Measurements from ENCODE around the gene CST3.
"Not testable (repeated sequence)": the region's sequence is repeated elsewhere in the genome, so short reads cannot be mapped to it uniquely, and the experiment has no call there.

The CST3 gene

DNA sequence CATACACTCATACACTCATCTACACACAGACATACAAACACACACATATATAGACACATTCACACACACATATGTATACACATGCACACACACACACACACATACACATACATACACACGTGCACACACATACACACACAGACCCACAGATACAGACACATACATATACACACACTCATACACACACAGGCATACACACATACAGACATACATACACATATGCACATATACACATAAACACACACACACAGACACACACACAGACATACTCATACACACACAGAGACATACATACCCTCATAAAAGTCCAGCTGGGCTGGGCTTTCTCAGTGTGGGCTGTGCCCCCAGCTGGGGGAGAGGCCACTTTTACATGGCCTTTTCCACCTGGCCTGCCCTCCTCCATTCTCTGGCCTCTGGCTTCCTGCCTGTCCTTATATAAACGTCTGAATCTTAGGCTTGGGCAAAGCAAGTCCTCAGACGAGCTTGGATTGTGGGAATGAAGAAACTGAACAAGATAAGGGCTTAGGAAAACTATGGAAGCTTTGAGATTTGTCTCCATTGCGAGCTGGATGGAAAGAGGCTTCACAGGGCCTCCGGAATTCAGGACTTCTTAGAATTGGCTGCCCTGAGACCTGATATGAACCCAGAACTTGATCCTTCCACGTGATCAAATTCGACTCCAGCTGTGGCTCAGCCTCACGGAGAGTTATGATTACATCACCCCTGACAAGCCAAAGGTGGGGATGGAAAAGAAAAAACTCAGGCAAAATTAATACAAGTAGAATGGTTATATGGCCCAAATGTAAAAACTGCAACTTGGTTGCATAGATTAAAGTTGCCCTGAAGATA, 22.5 kb upstream of the CST3 start:
- H3K4me3 ChIP-seq (ENCODE audit: low read depth, low read length) = no peak overlapping the region
- TF ChIP-seq CTCF (IDR thresholded peaks at IDR 0.05; ENCODE audit: low read depth, low read length) = no peak
- H3K27ac ChIP-seq = no peak overlapping the region
- no peaks in the 10 kb centered on the region for H3K36me3 ChIP-seq
- H3K27me3 ChIP-seq (ENCODE audit: insufficient read depth, low read depth, severe bottlenecking) = no peaks in the 10 kb centered on the region
- no peaks in the 10 kb centered on the region for H3K9me3 ChIP-seq (ENCODE audit: severe bottlenecking)
- no peak for DNase-seq

GRCh38 chr20:23659610-23659988, 21.8 kb upstream of the CST3 start:
- peak overlapping the region; percentile 32; the same call in 1 of the 2 replicates for H3K27ac ChIP-seq
- not testable (repeated sequence) for H3K36me3 ChIP-seq; H3K27me3 ChIP-seq (ENCODE audit: insufficient read depth, low read depth, severe bottlenecking); H3K4me3 ChIP-seq (ENCODE audit: low read depth, low read length); H3K9me3 ChIP-seq (ENCODE audit: severe bottlenecking); DNase-seq

DNA sequence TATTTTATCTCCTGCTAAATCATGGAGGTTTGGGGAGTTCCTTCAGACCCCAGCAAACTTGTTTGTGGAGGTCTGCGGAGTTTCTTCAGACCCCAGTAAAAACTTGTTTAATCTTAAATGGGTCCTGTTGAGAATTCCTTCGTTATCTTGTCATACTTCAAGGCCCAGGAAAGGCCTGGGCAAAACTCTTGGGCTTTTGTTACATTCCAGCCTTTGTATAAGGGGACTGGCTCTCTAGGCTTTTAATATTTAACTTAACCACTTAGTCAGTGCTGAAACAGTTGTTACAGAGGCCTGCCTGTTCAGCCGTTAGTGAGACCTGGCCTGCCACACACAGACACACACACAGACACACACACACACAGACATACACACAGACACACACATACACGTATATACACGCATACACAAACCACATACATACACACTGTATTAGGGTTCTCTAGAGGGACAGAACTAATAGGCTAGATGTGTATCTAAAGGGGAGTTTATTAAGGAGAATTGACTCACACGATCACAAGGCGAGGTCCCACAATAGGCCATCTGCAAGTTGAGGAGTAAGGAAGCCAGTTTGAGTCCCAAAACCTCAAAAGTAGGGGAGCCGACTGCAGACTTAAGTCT, 21.3 kb upstream of the CST3 start:
- peak overlapping the region; percentile 32 for H3K27ac ChIP-seq

GRCh38 chr20:23658336-23658735, 20.6 kb upstream of the CST3 start:
- H3K27me3 ChIP-seq (ENCODE audit: insufficient read depth, low read depth, severe bottlenecking) = no peaks in the 10 kb centered on the region
- TF ChIP-seq CTCF (IDR thresholded peaks at IDR 0.05; ENCODE audit: low read depth, low read length) = no peak
- no peaks in the 10 kb centered on the region for H3K36me3 ChIP-seq
- no peaks in the 10 kb centered on the region for H3K9me3 ChIP-seq (ENCODE audit: severe bottlenecking)
- DNase-seq = no peak
- H3K27ac ChIP-seq = no peak overlapping the region
- no peak overlapping the region for H3K4me3 ChIP-seq (ENCODE audit: low read depth, low read length)

More for the DNA sequence above, 21.3 kb upstream of the CST3 start:
- Histone ChIP-seq H3K9me3 (ENCODE audit: severe bottlenecking) (no peaks in the 10 kb centered on the region), H3K27me3 (ENCODE audit: insufficient read depth, low read depth, severe bottlenecking) (no peaks in the 10 kb centered on the region), H3K36me3 (no peaks in the 10 kb centered on the region), H3K4me3 (ENCODE audit: low read depth, low read length) (no peak overlapping the region)
- no peak for TF ChIP-seq CTCF (IDR thresholded peaks at IDR 0.05; ENCODE audit: low read depth, low read length)
- DNase-seq = no peak

DNA sequence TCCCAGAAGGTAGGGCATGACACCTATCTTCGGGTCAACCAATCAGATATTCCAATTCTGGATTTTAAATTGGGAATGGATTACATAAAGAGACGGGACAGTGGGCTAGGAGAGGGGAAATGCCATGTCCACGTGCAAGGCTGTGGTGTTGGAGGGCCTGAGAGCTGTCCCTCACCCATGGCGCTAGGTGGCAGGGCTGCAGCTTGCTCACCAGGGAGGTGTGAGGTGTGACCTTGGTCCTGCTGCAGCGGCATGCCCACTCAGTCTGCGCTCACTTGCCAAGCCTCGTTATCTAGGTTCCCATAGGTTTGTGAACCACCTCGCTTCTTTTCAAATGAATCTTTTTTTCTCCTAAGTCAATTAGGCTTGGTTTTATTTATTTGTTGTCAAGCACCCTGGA, 19.4 kb upstream of the CST3 start:
- DNase-seq = no peak
- Histone ChIP-seq H3K9me3 (ENCODE audit: severe bottlenecking) (no peaks in the 10 kb centered on the region), H3K27me3 (ENCODE audit: insufficient read depth, low read depth, severe bottlenecking) (no peaks in the 10 kb centered on the region), H3K36me3 (no peaks in the 10 kb centered on the region), H3K4me3 (ENCODE audit: low read depth, low read length) (no peak overlapping the region), H3K27ac (no peak overlapping the region)
- TF ChIP-seq CTCF (IDR thresholded peaks at IDR 0.05; ENCODE audit: low read depth, low read length) = no peak

DNA sequence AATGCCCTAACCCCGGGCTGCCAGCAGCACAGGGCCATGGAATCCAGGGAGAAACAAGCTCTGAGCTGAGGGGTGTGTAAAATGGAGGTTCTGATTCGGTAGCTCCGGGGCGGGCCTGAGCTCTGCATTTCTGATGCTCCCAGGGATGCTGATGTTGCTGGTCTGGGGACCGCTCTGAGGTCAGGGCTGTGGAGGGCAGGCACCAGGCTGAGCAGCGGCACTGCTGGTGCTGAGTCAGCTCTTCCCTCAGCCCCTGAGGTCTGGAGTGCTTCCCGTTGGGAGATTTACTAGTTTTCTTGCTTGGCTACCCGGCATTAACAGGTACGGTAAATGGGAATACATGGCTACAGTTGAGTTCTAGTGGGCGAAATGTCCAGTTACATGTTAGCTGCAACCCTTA, 18.6 kb upstream of the CST3 start:
- TF ChIP-seq CTCF (IDR thresholded peaks at IDR 0.05; ENCODE audit: low read depth, low read length) = no peak

More for the DNA sequence above, 18.6 kb upstream of the CST3 start:
- Histone ChIP-seq H3K9me3 (ENCODE audit: severe bottlenecking) (no peaks in the 10 kb centered on the region), H3K27ac (no peak overlapping the region), H3K4me3 (ENCODE audit: low read depth, low read length) (no peak overlapping the region), H3K27me3 (ENCODE audit: insufficient read depth, low read depth, severe bottlenecking) (no peaks in the 10 kb centered on the region), H3K36me3 (no peaks in the 10 kb centered on the region)
- DNase-seq = no peak
